K562 (cell line): ENCODE results near the gene CNTFR. TPM values are rescaled to one million over a fixed set of nuclear protein-coding genes. Genes with fewer than 3 reads are reported as not detected.

Experiments
- ATAC-seq: fragments of 200-7000 bp; cut with Tn5 transposase; 3 replicates; pipeline ENCODE4 v1.9.1; 2020; ENCODE audit warnings: moderate library complexity
- BruUV-seq: library from RNA; stranded (reverse); fragments of 400-500 nt; replicated peaks from 2 replicates; lab custom pipeline; 2021; lab: Mats Ljungman, UMichigan
- CTCF ChIA-PET: fragments of 300-600 bp; formaldehyde crosslinking; extraction: SDS; loops from one replicate; lab custom pipeline; 2021; ENCODE audit warnings: low intra/inter-chr PET ratio; lab: Yijun Ruan, JAX
- POLR2A ChIA-PET: fragments of 300-600, 350-650 bp; sonication (Branson Sonifier 250); formaldehyde crosslinking; extraction: SDS; loops from one replicate; lab custom pipeline; 2021; ENCODE audit warnings: antibody characterized with exemption, inconsistent platforms; lab: Yijun Ruan, JAX
- DNase-seq, 4 experiments: peaks; one replicate each; pipeline versions ENCODE4 v3.0.0 to v3.0.0-alpha.2; 2011 to 2018; ENCODE audit warnings: low spot score in 3 of 4, mixed read lengths in 3 of 4; ENCODE audit errors: extremely low read depth in 1 of 4
- FAIRE-seq: peaks from 2 replicates; lab custom pipeline; 2011; peaks lifted over from hg19 to GRCh38; lab: Jason Lieb, UNC
- H2AFZ ChIP-seq: 2 replicates; pipeline ENCODE4 v1.6.0; 2011; ENCODE audit warnings: low read depth, low read length, control low read depth, inconsistent platforms
- H3K27ac ChIP-seq: fragments of 200-600 bp; 3 replicates; pipeline ENCODE4 v1.8.0; 2011; ENCODE audit warnings: low read depth, mild to moderate bottlenecking, control low read depth, inconsistent platforms, low read length, moderate library complexity, mixed read lengths; ENCODE audit errors: extremely low read depth
- H3K27me3 ChIP-seq, 2 experiments: fragments of 300-600 bp in 1 of 2; 2 replicates in 1 of 2; 3 replicates in 1 of 2; pipeline versions ENCODE4 v1.6.0 to v1.8.0; 2011; ENCODE audit warnings: inconsistent platforms in 2 of 2, low read length in 2 of 2, mild to moderate bottlenecking in 1 of 2, mixed read lengths in 1 of 2, moderate library complexity in 1 of 2; ENCODE audit not compliant: control insufficient read depth in 2 of 2, insufficient read depth in 2 of 2
- H3K36me3 ChIP-seq: fragments of 300-600 bp; 3 replicates; pipeline ENCODE4 v1.8.0; 2011; ENCODE audit warnings: mild to moderate bottlenecking, low read length, inconsistent platforms; ENCODE audit not compliant: control insufficient read depth, insufficient read depth
- H3K4me1 ChIP-seq, 2 experiments: fragments of 200-600 bp in 1 of 2; replicated peaks in 1 of 2; 2 replicates in 1 of 2; 3 replicates in 1 of 2; pipeline versions ENCODE4 v1.5.1 to v1.8.0; 2011; ENCODE audit warnings: inconsistent platforms in 2 of 2, low read length in 2 of 2, mild to moderate bottlenecking in 1 of 2, mixed read lengths in 1 of 2, moderate library complexity in 1 of 2; ENCODE audit not compliant: control insufficient read depth in 2 of 2, insufficient read depth in 2 of 2
- H3K4me2 ChIP-seq: 2 replicates; pipeline ENCODE4 v1.6.1; 2011; ENCODE audit warnings: low read length, control low read depth, inconsistent platforms, mixed read lengths; ENCODE audit not compliant: insufficient read depth
- H3K4me3 ChIP-seq: fragments of 200-600 bp; sonication (generic), shearing (Covaris generic); 2 replicates; pipeline ENCODE4 v1.5.1; 2016; ENCODE audit warnings: control low read depth, inconsistent platforms
- H3K79me2 ChIP-seq: fragments of 200-600 bp; 3 replicates; pipeline ENCODE4 v1.8.0; 2011; ENCODE audit warnings: low read length, inconsistent platforms; ENCODE audit not compliant: control insufficient read depth, insufficient read depth
- H3K9ac ChIP-seq, 2 experiments: 2 replicates each; pipeline versions ENCODE4 v1.6.0 to v1.6.1; 2011; ENCODE audit warnings: low read depth in 2 of 2, low read length in 2 of 2, control low read depth in 1 of 2, inconsistent platforms in 1 of 2, mild to moderate bottlenecking in 1 of 2, mixed read lengths in 1 of 2; ENCODE audit not compliant: insufficient read depth in 1 of 2
- H3K9me1 ChIP-seq: one replicate; pipeline ENCODE4 v1.6.0; 2011; ENCODE audit warnings: inconsistent platforms, mild to moderate bottlenecking, low read length, moderate library complexity; ENCODE audit not compliant: control insufficient read depth, insufficient read depth
- H3K9me3 ChIP-seq: replicated peaks from 2 replicates; pipeline ENCODE4 v1.5.1; 2011; ENCODE audit warnings: low read depth, low read length, inconsistent platforms; ENCODE audit not compliant: control insufficient read depth, insufficient read depth
- H4K20me1 ChIP-seq: replicated peaks from 2 replicates; pipeline ENCODE4 v1.6.1; 2011; ENCODE audit warnings: low read length, inconsistent platforms, mixed read lengths; ENCODE audit not compliant: control insufficient read depth, insufficient read depth
- CHAMP1 ChIP-seq: fragments of 450-650 bp; IDR thresholded peaks from 2 replicates; pipeline ENCODE4 v1.6.1; 2016; ENCODE audit warnings: mild to moderate bottlenecking
- CHD2 ChIP-seq: IDR thresholded peaks from 2 replicates; pipeline ENCODE4 v1.6.1; 2011; ENCODE audit warnings: low read depth, low read length
- CREB1 ChIP-seq, 2 experiments: sonication (generic) in 1 of 2; formaldehyde crosslinking in 1 of 2; IDR thresholded peaks; 2 replicates each; pipeline versions ENCODE4 v1.6.1 to v1.8.0; 2012 to 2022; ENCODE audit warnings: inconsistent platforms in 1 of 2, mild to moderate bottlenecking in 1 of 2, missing genetic modification reagents in 1 of 2, moderate library complexity in 1 of 2
- CXXC5 ChIP-seq: fragments of 250-450 bp; sonication (Bioruptor Pico); IDR thresholded peaks from 2 replicates; pipeline ENCODE4 v1.8.0; 2022; ENCODE audit warnings: inconsistent platforms, mild to moderate bottlenecking, moderate library complexity
- ERF ChIP-seq: fragments of 450-650 bp; formaldehyde crosslinking; IDR thresholded peaks from 2 replicates; pipeline ENCODE4 v1.4.0; 2020; ENCODE audit warnings: mild to moderate bottlenecking, mixed read lengths
- ETV1 ChIP-seq: fragments of 450-650 bp; conservative IDR thresholded peaks from 2 replicates; pipeline ENCODE4 v1.6.1; 2016; ENCODE audit warnings: missing genetic modification characterization, control low read depth, low read depth, missing compliant biosample characterization
- HOXB6 ChIP-seq: fragments of 250-450 bp; sonication (Bioruptor Pico); IDR thresholded peaks from 2 replicates; pipeline ENCODE4 v1.5.1; 2022; ENCODE audit warnings: mild to moderate bottlenecking, borderline replicate concordance
- JUNB ChIP-seq: fragments of 450-650 bp; formaldehyde crosslinking; conservative IDR thresholded peaks from 2 replicates; pipeline ENCODE4 v1.4.0; 2020; ENCODE audit warnings: mild to moderate bottlenecking
- KAT7 ChIP-seq: sonication (generic); formaldehyde crosslinking; IDR thresholded peaks from 2 replicates; pipeline ENCODE4 v1.8.0; 2022; ENCODE audit warnings: missing genetic modification reagents, mild to moderate bottlenecking, borderline replicate concordance
- KLF10 ChIP-seq: fragments of 250-450 bp; sonication (Bioruptor Pico); IDR thresholded peaks from 2 replicates; pipeline ENCODE4 v1.6.1; 2021; ENCODE audit warnings: matching md5 sums
- PRPF4 ChIP-seq: fragments of 200-400 bp; formaldehyde crosslinking; IDR thresholded peaks from one replicate; pipeline ENCODE4 v1.6.1; 2017; ENCODE audit warnings: low read length, low read depth, mild to moderate bottlenecking; ENCODE audit not compliant: insufficient read depth, poor library complexity, severe bottlenecking
- SETDB1 ChIP-seq: IDR thresholded peaks from one replicate; pipeline ENCODE4 v1.6.1; 2012; ENCODE audit warnings: low read length, control low read depth, inconsistent platforms
- SIN3B ChIP-seq: fragments of 450-650 bp; IDR thresholded peaks from 2 replicates; pipeline ENCODE4 v1.6.1; 2017; ENCODE audit warnings: low read depth, mild to moderate bottlenecking, moderate library complexity
- STAT5A ChIP-seq: IDR thresholded peaks from 2 replicates; pipeline ENCODE4 v1.6.1; 2012; ENCODE audit warnings: low read length, inconsistent platforms, borderline replicate concordance
- ZNF175 ChIP-seq: fragments of 200-800 bp; sonication (Bioruptor generic); IDR thresholded peaks from 2 replicates; pipeline ENCODE4 v1.6.1; 2016; ENCODE audit warnings: low read depth, mild to moderate bottlenecking, missing genetic modification characterization, missing compliant biosample characterization
- ZSCAN29 ChIP-seq: fragments of 450-650 bp; IDR thresholded peaks from 2 replicates; pipeline ENCODE4 v1.6.1; 2017
- WGBS: fragments of 100-300 bp; shearing (Covaris generic); methylation state at CpG from one replicate; pipeline ENCODE4 v1.1.6; 2016; ENCODE audit warnings: low coverage, mixed read lengths; ENCODE audit not compliant: insufficient coverage; ENCODE audit errors: missing lambda C conversion rate; 5-methylcytosine and 5-hydroxymethylcytosine counted together
- in situ Hi-C: fragments of 300-500 bp; cut with MboI; formaldehyde crosslinking; loops from 4 replicates; pipeline ENCODE4 v1.15.0; 2018; ENCODE audit warnings: inconsistent platforms, mixed read lengths
- intact Hi-C: fragments of 100-400 bp; cut with micrococcal nuclease; formaldehyde crosslinking; loops from 2 replicates; pipeline ENCODE4 v1.14.2; 2022
- polyA plus RNA-seq, 8 experiments: library from polyadenylated mRNA; depleted of rRNA in 4 of 8; stranded (reverse) in 5 of 8; unstranded in 3 of 8; fragments of >200 nt; fragmentation: Nextera tagmentation in 2 of 8; fragmentation: Illumina TruSeq in 1 of 8; extraction: Ambion mirVana in 2 of 8; extraction: Trizol in 1 of 8; gene quantifications; 2 replicates each; pipeline versions ENCODE4 v1.2.1 to v1.2.3, GENCODE V29; 2011 to 2014; ENCODE audit warnings: inconsistent platforms in 1 of 8, missing spikeins in 1 of 8
- total RNA-seq, 7 experiments: library from RNA; depleted of rRNA in 6 of 7; stranded (reverse); fragments of >200 nt in 6 of 7; fragmentation: Illumina TruSeq in 2 of 7; extraction: Trizol in 2 of 7; gene quantifications; 2 replicates each; pipeline versions ENCODE4 v1.2.1 to v1.2.3, GENCODE V29; 2011 to 2021; ENCODE audit warnings: low replicate concordance in 1 of 7

CNTFR gene
- total and polyA plus RNA-seq, 9 of the 15 experiments (the other 6 are each of a cell fraction or from before 2014, with no cell fraction given), result not detected

- no peak overlapping the region for H3K4me3 ChIP-seq
- no peak overlapping the region for H2AFZ ChIP-seq
- no TSS peak for BruUV-seq
- ChIA-PET POLR2A (interaction anchor here (0.5 kb wide), 1 partner anchor 37 kb away, joined by 3 read pairs; no protein-coding TSS in a partner anchor), CTCF (interaction anchor here (0.8 to 2.3 kb wide), 3 partner anchors 45 to 109 kb away, joined by 3 to 11 read pairs (median 9); no protein-coding TSS in a partner anchor)
- H3K4me2 ChIP-seq, result no peak overlapping the region
- H3K27me3 ChIP-seq, result peaks cover 0 to 16% of the 10 kb centered on the region in 2 experiments; a peak in 2 of 5 replicates
- DNase-seq, result no peak
- no peak for FAIRE-seq
- no peak for ATAC-seq
- H3K27ac ChIP-seq, result no peak overlapping the region
- no peaks in the 10 kb centered on the region for H3K36me3 ChIP-seq
- no peaks in the 10 kb centered on the region for H3K9me3 ChIP-seq
- H3K79me2 ChIP-seq, result no peaks in the 10 kb centered on the region
- WGBS, result 15% methylated on average over 6 of the region's 7 CpGs
- in situ Hi-C loops (no loop called here), intact Hi-C loops (no loop called here)
- peaks cover 9% of the 10 kb centered on the region; the same call in 1 of the 2 replicates for H4K20me1 ChIP-seq
- H3K9ac ChIP-seq, result no peak overlapping the region
- no peak for TF ChIP-seq JUNB (CRISPR knock-in tag)
- TF ChIP-seq CHD2, result no peak
- no peak for TF ChIP-seq CREB1 (IDR thresholded peaks at IDR 0.05)
- no peak for TF ChIP-seq CREB1 (CRISPR knock-in tag; IDR thresholded peaks at IDR 0.05)
- TF ChIP-seq KLF10 (CRISPR knock-in tag), result no peak
- TF ChIP-seq HOXB6, result no peak
- TF ChIP-seq SETDB1, result no peak
- TF ChIP-seq ERF (CRISPR knock-in tag), result no peak
- TF ChIP-seq PRPF4, result no peak
- no peak for TF ChIP-seq SIN3B
- no peak for TF ChIP-seq STAT5A
- TF ChIP-seq CXXC5 (CRISPR knock-in tag), result no peak
- TF ChIP-seq ZSCAN29, result no peak
- no peak for TF ChIP-seq CHAMP1
- no peak for TF ChIP-seq KAT7 (CRISPR knock-in tag)
- TF ChIP-seq ZNF175 (CRISPR knock-in tag), result no peak
- TF ChIP-seq ETV1 (tag), result no peak
- H3K4me1 ChIP-seq, result no peaks in the 10 kb centered on the region
- no peaks in the 10 kb centered on the region for H3K9me1 ChIP-seq
Measured at GRCh38 chr9:34546102-34546833, 43.3 kb downstream of the CNTFR start.
